Keratinocyte (primary cell): Measurements from ENCODE around the gene VPS26A. TPM values are rescaled to one million over a fixed set of nuclear protein-coding genes. Genes with fewer than 3 reads are reported as not detected.

Experiments
- DNase-seq: peaks from one replicate; pipeline ENCODE4 v3.0.0-alpha.2; 2011; ENCODE audit warnings: low read depth, missing footprints, low spot score
- FAIRE-seq: peaks from 2 replicates; lab custom pipeline; 2011; peaks lifted over from hg19 to GRCh38; lab: Jason Lieb, UNC
- H2AFZ ChIP-seq: 2 replicates; pipeline ENCODE4 v1.6.0; 2012; ENCODE audit warnings: low read length, control low read depth, inconsistent platforms; ENCODE audit not compliant: control insufficient read depth
- H3K27ac ChIP-seq: 2 replicates; pipeline ENCODE4 v1.5.1; 2011; ENCODE audit warnings: low read length; ENCODE audit not compliant: control insufficient read depth, insufficient read depth
- H3K27me3 ChIP-seq: 3 replicates; pipeline ENCODE4 v1.6.0; 2011; ENCODE audit warnings: low read length; ENCODE audit not compliant: control insufficient read depth, insufficient read depth; ENCODE audit errors: extremely low read depth
- H3K36me3 ChIP-seq, 2 experiments: 2 replicates in 1 of 2; 3 replicates in 1 of 2; pipeline ENCODE4 v1.5.1; 2011; ENCODE audit warnings: low read length in 2 of 2, mild to moderate bottlenecking in 1 of 2; ENCODE audit not compliant: control insufficient read depth in 2 of 2, insufficient read depth in 2 of 2; ENCODE audit errors: extremely low read depth in 1 of 2
- H3K4me1 ChIP-seq: 3 replicates; pipeline ENCODE4 v1.5.1; 2011; ENCODE audit warnings: low read length; ENCODE audit not compliant: control insufficient read depth, insufficient read depth; ENCODE audit errors: extremely low read depth
- H3K4me2 ChIP-seq: 3 replicates; pipeline ENCODE4 v1.6.0; 2011; ENCODE audit warnings: low read depth, low read length; ENCODE audit not compliant: control insufficient read depth, insufficient read depth; ENCODE audit errors: extremely low read depth
- H3K4me3 ChIP-seq, 3 experiments: fragments of 200-600 bp in 1 of 3; sonication (generic) in 1 of 3; 2 replicates in 2 of 3; 3 replicates in 1 of 3; pipeline ENCODE4 v1.5.1; 2011 to 2016; ENCODE audit warnings: low read length in 3 of 3, mild to moderate bottlenecking in 3 of 3, control low read depth in 2 of 3, inconsistent platforms in 1 of 3, low read depth in 1 of 3, mixed read lengths in 1 of 3, mixed run types in 1 of 3, moderate library complexity in 1 of 3; ENCODE audit not compliant: control insufficient read depth in 2 of 3, insufficient read depth in 2 of 3; ENCODE audit errors: extremely low read depth in 1 of 3
- H3K79me2 ChIP-seq: 2 replicates; pipeline ENCODE4 v1.6.0; 2012; ENCODE audit warnings: low read length; ENCODE audit not compliant: control insufficient read depth, insufficient read depth
- H3K9ac ChIP-seq: 3 replicates; pipeline ENCODE4 v1.6.0; 2011; ENCODE audit warnings: low read length; ENCODE audit not compliant: control insufficient read depth, insufficient read depth; ENCODE audit errors: extremely low read depth
- H3K9me1 ChIP-seq: 3 replicates; pipeline ENCODE4 v1.6.0; 2011; ENCODE audit warnings: low read length; ENCODE audit not compliant: control insufficient read depth, insufficient read depth; ENCODE audit errors: extremely low read depth
- H3K9me3 ChIP-seq: 2 replicates; pipeline ENCODE4 v1.5.1; 2012; ENCODE audit warnings: low read depth, low read length; ENCODE audit not compliant: control insufficient read depth
- H4K20me1 ChIP-seq: 3 replicates; pipeline ENCODE4 v1.6.0; 2011; ENCODE audit warnings: low read length; ENCODE audit not compliant: control insufficient read depth, insufficient read depth; ENCODE audit errors: extremely low read depth
- EZH2 ChIP-seq: IDR thresholded peaks from one replicate; pipeline ENCODE4 v1.6.1; 2012; ENCODE audit warnings: inconsistent platforms, mild to moderate bottlenecking, low read length, moderate library complexity
- dilution Hi-C: fragments of 300-500 bp; cut with MboI; formaldehyde crosslinking; loops from one replicate; pipeline ENCODE4 v1.7.0; 2020; ENCODE audit warnings: low sequenced_read_pairs; ENCODE audit not compliant: extremely low pct_ligation_motif_present
- polyA plus RNA-seq, 5 experiments: library from polyadenylated mRNA; depleted of rRNA in 3 of 5; stranded (reverse) in 3 of 5; stranded (forward) in 1 of 5; unstranded in 1 of 5; fragments of >200 nt; gene quantifications; 1 replicate in 1 of 5; 2 replicates in 3 of 5; 3 replicates in 1 of 5; pipeline versions ENCODE4 v1.2.1 to v1.2.3, GENCODE V29; 2011 to 2012; ENCODE audit warnings: missing spikeins in 2 of 5, low read depth in 1 of 5, low replicate concordance in 1 of 5
- TF ChIP-seq, protein P1 (sequence below), 3 experiments: IDR thresholded peaks in 1 of 3; conservative IDR thresholded peaks in 1 of 3; optimal IDR thresholded peaks in 1 of 3; 2 replicates in 2 of 3; 3 replicates in 1 of 3; pipeline versions ENCODE3 to v1.5.1; 2011; ENCODE audit warnings: low read length in 3 of 3, mild to moderate bottlenecking in 3 of 3, moderate library complexity in 2 of 3, control low read depth in 1 of 3, inconsistent platforms in 1 of 3; ENCODE audit not compliant: insufficient read depth in 2 of 3; ENCODE audit errors: extremely low read depth in 1 of 3

VPS26A gene
- polyA plus RNA-seq, 1 donor (not counting 4 experiments of a cell fraction or from before 2014, with no cell fraction given): 64.3 TPM

GRCh38 chr10:69102440-69102839 lies 21.5 kb upstream of the VPS26A start:
- dilution Hi-C loops: loop anchor here (5.0 kb wide), 2 partner anchors 35 to 75 kb away; no protein-coding TSS in a partner anchor
- no peak for DNase-seq

DNA sequence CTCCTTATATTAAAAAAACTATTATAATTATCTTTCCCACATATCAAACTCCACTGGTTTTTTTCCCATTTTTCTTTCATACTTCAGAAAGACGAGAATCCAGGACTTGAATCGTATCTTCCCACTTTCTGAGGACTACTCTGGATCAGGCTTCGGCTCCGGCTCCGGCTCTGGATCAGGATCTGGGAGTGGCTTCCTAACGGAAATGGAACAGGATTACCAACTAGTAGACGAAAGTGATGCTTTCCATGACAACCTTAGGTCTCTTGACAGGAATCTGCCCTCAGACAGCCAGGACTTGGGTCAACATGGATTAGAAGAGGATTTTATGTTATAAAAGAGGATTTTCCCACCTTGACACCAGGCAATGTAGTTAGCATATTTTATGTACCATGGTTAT lies 20.2 kb upstream of the VPS26A start:
- TF ChIP-seq, protein P1, sequence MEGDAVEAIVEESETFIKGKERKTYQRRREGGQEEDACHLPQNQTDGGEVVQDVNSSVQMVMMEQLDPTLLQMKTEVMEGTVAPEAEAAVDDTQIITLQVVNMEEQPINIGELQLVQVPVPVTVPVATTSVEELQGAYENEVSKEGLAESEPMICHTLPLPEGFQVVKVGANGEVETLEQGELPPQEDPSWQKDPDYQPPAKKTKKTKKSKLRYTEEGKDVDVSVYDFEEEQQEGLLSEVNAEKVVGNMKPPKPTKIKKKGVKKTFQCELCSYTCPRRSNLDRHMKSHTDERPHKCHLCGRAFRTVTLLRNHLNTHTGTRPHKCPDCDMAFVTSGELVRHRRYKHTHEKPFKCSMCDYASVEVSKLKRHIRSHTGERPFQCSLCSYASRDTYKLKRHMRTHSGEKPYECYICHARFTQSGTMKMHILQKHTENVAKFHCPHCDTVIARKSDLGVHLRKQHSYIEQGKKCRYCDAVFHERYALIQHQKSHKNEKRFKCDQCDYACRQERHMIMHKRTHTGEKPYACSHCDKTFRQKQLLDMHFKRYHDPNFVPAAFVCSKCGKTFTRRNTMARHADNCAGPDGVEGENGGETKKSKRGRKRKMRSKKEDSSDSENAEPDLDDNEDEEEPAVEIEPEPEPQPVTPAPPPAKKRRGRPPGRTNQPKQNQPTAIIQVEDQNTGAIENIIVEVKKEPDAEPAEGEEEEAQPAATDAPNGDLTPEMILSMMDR (optimal IDR thresholded peaks at IDR 0.05 in 1 of 3, IDR thresholded peaks at IDR 0.05 in 1 of 3, conservative IDR thresholded peaks at IDR 0.05 in 1 of 3; ENCODE audit: extremely low read depth in 1 of 3, insufficient read depth in 2 of 3, low read length in 3 of 3): no peak
- no peak for TF ChIP-seq EZH2
- Histone ChIP-seq H4K20me1 (no peaks in the 10 kb centered on the region), H3K4me2 (no peak overlapping the region), H3K9me3 (no peaks in the 10 kb centered on the region), H3K4me1 (no peaks in the 10 kb centered on the region), H3K9me1 (no peaks in the 10 kb centered on the region), H3K27me3 (no peaks in the 10 kb centered on the region), H3K27ac (no peak overlapping the region), H3K36me3 (no peaks in the 10 kb centered on the region), H3K79me2 (no peaks in the 10 kb centered on the region), H2AFZ (no peak overlapping the region), H3K9ac (no peak overlapping the region), H3K4me3 (no peak overlapping the region)
- FAIRE-seq (no peak), DNase-seq (no peak)
- dilution Hi-C loops: loop anchor here (5.0 kb wide), 2 partner anchors 36 to 76 kb away; no protein-coding TSS in a partner anchor

More at GRCh38 chr10:69102440-69102839, 21.5 kb upstream of the VPS26A start:
- Histone ChIP-seq H3K4me2 (no peak overlapping the region), H3K27ac (no peak overlapping the region), H3K79me2 (no peaks in the 10 kb centered on the region), H4K20me1 (no peaks in the 10 kb centered on the region), H3K4me3 (no peak overlapping the region), H3K9me1 (no peaks in the 10 kb centered on the region), H3K36me3 (no peaks in the 10 kb centered on the region), H3K9ac (no peak overlapping the region), H3K27me3 (no peaks in the 10 kb centered on the region), H2AFZ (no peak overlapping the region), H3K9me3 (no peaks in the 10 kb centered on the region), H3K4me1 (no peaks in the 10 kb centered on the region)
- TF ChIP-seq EZH2: no peak
- TF ChIP-seq, protein P1 (optimal IDR thresholded peaks at IDR 0.05 in 1 of 3, IDR thresholded peaks at IDR 0.05 in 1 of 3, conservative IDR thresholded peaks at IDR 0.05 in 1 of 3; ENCODE audit: extremely low read depth in 1 of 3, insufficient read depth in 2 of 3, low read length in 3 of 3): no peak
- no peak for FAIRE-seq
